Peyer's patch (tissue), 4 donors: ENCODE results near the gene ADAMTS2.

Experiments used
- CTCF ChIP-seq, 6 experiments: fragments of 450-650 bp in 4 of 6; fragments of 200-600 bp in 2 of 6; sonication (generic) in 1 of 6; IDR thresholded peaks; one replicate each; pipeline ENCODE4 v1.5.1; 2017 to 2019; ENCODE audit warnings: antibody characterized with exemption in 6 of 6, mild to moderate bottlenecking in 3 of 6, moderate library complexity in 1 of 6
- POLR2A ChIP-seq, 2 donors: fragments of 450-650 bp; IDR thresholded peaks; one replicate each; pipeline ENCODE4 v1.5.1; 2017; ENCODE audit warnings: antibody characterized with exemption in 2 of 2, mild to moderate bottlenecking in 2 of 2, moderate library complexity in 2 of 2

GRCh38 chr5:179188636-179189035 lies 156.6 kb downstream of the ADAMTS2 start:
- TF ChIP-seq CTCF (IDR thresholded peaks at IDR 0.05): no peak
- no peak for TF ChIP-seq POLR2A (IDR thresholded peaks at IDR 0.05)
